B cell (primary cell): ENCODE results near the gene ADGRA1. TPM values are rescaled to one million over a fixed set of nuclear protein-coding genes. Genes with fewer than 3 reads are reported as not detected.

Source experiments
- ATAC-seq: fragments of 200-7000 bp; cut with Tn5 transposase; one replicate; pipeline ENCODE4 v1.10.0; 2021; ENCODE audit warnings: low read depth, mild to moderate bottlenecking, moderate number of reproducible peaks, moderate library complexity
- CTCF ChIA-PET: fragments of 350-600 bp; sonication (Branson Sonifier 250); formaldehyde crosslinking; loops from one replicate; lab custom pipeline; 2021; ENCODE audit warnings: antibody characterized with exemption, inconsistent platforms; lab: Charles Lee
- POLR2A ChIA-PET: fragments of 350-600 bp; sonication (Branson Sonifier 250); formaldehyde crosslinking; loops from one replicate; lab custom pipeline; 2021; ENCODE audit warnings: antibody characterized with exemption; lab: Charles Lee
- DNase-seq: peaks from one replicate; pipeline ENCODE4 v3.0.0; 2013
- H2AFZ ChIP-seq: 2 replicates; pipeline ENCODE4 v1.6.1; 2012; ENCODE audit warnings: mild to moderate bottlenecking, low read depth, low read length; ENCODE audit not compliant: insufficient read depth, poor library complexity, severe bottlenecking
- H3K27ac ChIP-seq, 2 donors: 1 replicate in 1 of 2; 2 replicates in 1 of 2; pipeline ENCODE4 v1.5.1; 2012 to 2013; ENCODE audit warnings: low read length in 2 of 2, mild to moderate bottlenecking in 2 of 2, moderate library complexity in 1 of 2
- H3K27me3 ChIP-seq, 4 experiments: fragments of 200-600 bp in 1 of 4; sonication (generic) in 1 of 4; replicated peaks in 1 of 4; 1 replicate in 2 of 4; 2 replicates in 2 of 4; pipeline versions ENCODE4 v1.6.1 to v1.7.0; 2013 to 2016; ENCODE audit warnings: low read length in 3 of 4, mild to moderate bottlenecking in 2 of 4, mixed read lengths in 1 of 4, moderate library complexity in 1 of 4; ENCODE audit not compliant: insufficient read depth in 4 of 4, control insufficient read depth in 3 of 4; ENCODE audit errors: control extremely low read depth in 1 of 4
- H3K36me3 ChIP-seq, 2 experiments: replicated peaks in 1 of 2; 1 replicate in 1 of 2; 2 replicates in 1 of 2; pipeline versions ENCODE4 v1.6.1 to v1.7.1; 2013; ENCODE audit warnings: low read length in 1 of 2; ENCODE audit not compliant: insufficient read depth in 2 of 2, control insufficient read depth in 1 of 2; ENCODE audit errors: control extremely low read depth in 1 of 2, extremely low read depth in 1 of 2
- H3K4me1 ChIP-seq, 2 donors: fragments of 200-600 bp in 1 of 2; sonication (generic) in 1 of 2; 1 replicate in 1 of 2; 2 replicates in 1 of 2; pipeline versions ENCODE4 v1.5.1 to v1.6.1; 2013 to 2017; ENCODE audit warnings: low read length in 2 of 2; ENCODE audit not compliant: control insufficient read depth in 2 of 2, insufficient read depth in 2 of 2
- H3K4me2 ChIP-seq: replicated peaks from 2 replicates; pipeline ENCODE3; 2012; ENCODE audit warnings: mild to moderate bottlenecking, low read depth, low read length; ENCODE audit not compliant: poor library complexity, severe bottlenecking
- H3K4me3 ChIP-seq, 5 experiments: fragments of 200-600 bp in 1 of 5; sonication (generic) in 1 of 5; 1 replicate in 3 of 5; 2 replicates in 2 of 5; pipeline versions ENCODE4 v1.5.1 to v1.7.0; 2011 to 2016; ENCODE audit warnings: low read length in 4 of 5, mild to moderate bottlenecking in 4 of 5, low read depth in 2 of 5, control low read depth in 1 of 5, moderate library complexity in 1 of 5; ENCODE audit not compliant: insufficient read depth in 1 of 5; ENCODE audit errors: control extremely low read depth in 1 of 5, extremely low read depth in 1 of 5
- H3K79me2 ChIP-seq: fragments of 200-600 bp; sonication (generic); one replicate; pipeline ENCODE4 v1.6.0; 2016; ENCODE audit warnings: low read length; ENCODE audit not compliant: control insufficient read depth, insufficient read depth
- H3K9ac ChIP-seq: fragments of 200-600 bp; sonication (generic); 2 replicates; pipeline ENCODE4 v1.6.1; 2017; ENCODE audit warnings: mild to moderate bottlenecking, low read length, moderate library complexity
- H3K9me3 ChIP-seq, 3 donors: one replicate each; pipeline versions ENCODE4 v1.6.1 to v1.7.1; 2013; ENCODE audit warnings: low read length in 2 of 3; ENCODE audit not compliant: control insufficient read depth in 2 of 3, insufficient read depth in 1 of 3; ENCODE audit errors: control extremely low read depth in 1 of 3
- H4K20me1 ChIP-seq: 2 replicates; pipeline ENCODE4 v1.6.0; 2012; ENCODE audit warnings: mild to moderate bottlenecking, low read length; ENCODE audit not compliant: insufficient read depth, control insufficient read depth, poor library complexity, severe bottlenecking
- H3K27ac Mint-ChIP-seq: one replicate; pipeline ENCODE4 v1.8.0; 2021; ENCODE audit warnings: mixed read lengths
- H3K27me3 Mint-ChIP-seq: one replicate; pipeline ENCODE4 v1.8.0; 2021; ENCODE audit warnings: mixed read lengths
- H3K4me1 Mint-ChIP-seq: one replicate; pipeline ENCODE4 v1.8.0; 2021; ENCODE audit warnings: mixed read lengths
- H3K4me3 Mint-ChIP-seq: one replicate; pipeline ENCODE4 v1.8.0; 2021; ENCODE audit warnings: mixed read lengths
- H3K9me3 Mint-ChIP-seq: one replicate; pipeline ENCODE4 v1.8.0; 2022; ENCODE audit warnings: mixed read lengths; ENCODE audit not compliant: insufficient read depth
- EZH2 ChIP-seq: IDR thresholded peaks from 2 replicates; pipeline ENCODE4 v1.6.1; 2012; ENCODE audit warnings: borderline replicate concordance, low read depth, mild to moderate bottlenecking, moderate library complexity, low read length; ENCODE audit not compliant: insufficient read depth, poor library complexity, severe bottlenecking
- WGBS: methylation state at CpG from one replicate; pipeline ENCODE4 v1.1.5; 2013; ENCODE audit warnings: missing lambda C conversion rate; ENCODE audit not compliant: insufficient coverage; 5-methylcytosine and 5-hydroxymethylcytosine counted together
- intact Hi-C: fragments of 100-400 bp; cut with micrococcal nuclease; formaldehyde crosslinking; loops from one replicate; pipeline ENCODE4 v1.10.0; 2022
- polyA plus RNA-seq: library from polyadenylated mRNA; depleted of rRNA; stranded (reverse); fragments of >200 nt; gene quantifications from 2 replicates; pipeline ENCODE4 v1.2.3, GENCODE V29; 2012
- total RNA-seq, 2 donors: library from RNA; stranded (reverse); fragments of 120-200 nt in 1 of 2; gene quantifications; 1 replicate in 1 of 2; 2 replicates in 1 of 2; pipeline versions ENCODE4 v1.2.3 to v1.2.4, GENCODE V29; 2013 to 2022
- TF ChIP-seq, protein P1 (sequence below): fragments of 200-600 bp; IDR thresholded peaks from one replicate; pipeline ENCODE4 v1.8.0; 2022; ENCODE audit warnings: antibody characterized with exemption, mild to moderate bottlenecking

Gene ADGRA1
- total and polyA plus RNA-seq, 2 donors (not counting 1 experiment from before 2014, with no cell fraction given), result not detected

- no peaks in the 10 kb centered on the region for H3K79me2 ChIP-seq
- H3K27ac ChIP-seq, result no peak overlapping the region
- DNase-seq (no peak), ATAC-seq (no peak)
- no peak for TF ChIP-seq EZH2
- TF ChIP-seq, protein P1, sequence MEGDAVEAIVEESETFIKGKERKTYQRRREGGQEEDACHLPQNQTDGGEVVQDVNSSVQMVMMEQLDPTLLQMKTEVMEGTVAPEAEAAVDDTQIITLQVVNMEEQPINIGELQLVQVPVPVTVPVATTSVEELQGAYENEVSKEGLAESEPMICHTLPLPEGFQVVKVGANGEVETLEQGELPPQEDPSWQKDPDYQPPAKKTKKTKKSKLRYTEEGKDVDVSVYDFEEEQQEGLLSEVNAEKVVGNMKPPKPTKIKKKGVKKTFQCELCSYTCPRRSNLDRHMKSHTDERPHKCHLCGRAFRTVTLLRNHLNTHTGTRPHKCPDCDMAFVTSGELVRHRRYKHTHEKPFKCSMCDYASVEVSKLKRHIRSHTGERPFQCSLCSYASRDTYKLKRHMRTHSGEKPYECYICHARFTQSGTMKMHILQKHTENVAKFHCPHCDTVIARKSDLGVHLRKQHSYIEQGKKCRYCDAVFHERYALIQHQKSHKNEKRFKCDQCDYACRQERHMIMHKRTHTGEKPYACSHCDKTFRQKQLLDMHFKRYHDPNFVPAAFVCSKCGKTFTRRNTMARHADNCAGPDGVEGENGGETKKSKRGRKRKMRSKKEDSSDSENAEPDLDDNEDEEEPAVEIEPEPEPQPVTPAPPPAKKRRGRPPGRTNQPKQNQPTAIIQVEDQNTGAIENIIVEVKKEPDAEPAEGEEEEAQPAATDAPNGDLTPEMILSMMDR, result no peak
- intact Hi-C loops, result no loop called here
- Mint-ChIP-seq H3K27me3 (peaks cover 3% of the 10 kb centered on the region), H3K4me3 (no peak overlapping the region), H3K9me3 (peaks cover 7% of the 10 kb centered on the region), H3K27ac (no peak overlapping the region), H3K4me1 (no peaks in the 10 kb centered on the region)
- H3K9ac ChIP-seq, result no peak overlapping the region
- POLR2A ChIA-PET, result no interaction called here
- no peak overlapping the region for H3K4me3 ChIP-seq
- peaks cover 0 to 3% of the 10 kb centered on the region in 2 donors for H3K4me1 ChIP-seq
- WGBS, result 74% methylated on average over 6 of the region's 8 CpGs
- no peaks in the 10 kb centered on the region for H3K36me3 ChIP-seq
- CTCF ChIA-PET, result no interaction called here
- H3K4me2 ChIP-seq, result no peak overlapping the region
- H2AFZ ChIP-seq, result no peak overlapping the region
- no peaks in the 10 kb centered on the region for H3K27me3 ChIP-seq
- H4K20me1 ChIP-seq, result no peaks in the 10 kb centered on the region
- H3K9me3 ChIP-seq, result peaks cover 0 to 53% (median 0%) of the 10 kb centered on the region in 3 donors
Measured at GRCh38 chr10:133117688-133118071, 30.0 kb downstream of the ADGRA1 start.

DNA sequence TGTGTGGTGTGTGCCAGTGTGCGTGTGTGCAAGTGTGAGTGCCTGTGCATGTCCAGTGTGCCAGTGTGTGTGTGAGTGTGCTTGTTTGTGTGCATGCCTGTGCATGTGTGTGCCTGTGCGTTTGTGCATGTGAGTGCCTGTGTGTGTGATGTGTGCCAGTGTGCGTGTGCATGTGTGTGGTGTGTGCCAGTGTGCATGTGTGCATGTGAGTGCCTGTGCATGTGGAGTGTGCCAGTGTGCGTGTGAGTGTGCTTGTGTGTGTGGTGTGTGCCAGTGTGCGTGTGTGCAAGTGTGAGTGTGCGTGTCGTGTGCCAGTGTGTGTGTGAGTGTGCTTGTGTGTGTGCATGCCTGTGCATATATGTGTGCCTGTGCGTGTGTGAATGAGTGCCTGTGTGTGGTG is 33.8 kb downstream of the ADGRA1 start:
- Histone ChIP-seq H3K36me3 (no peaks in the 10 kb centered on the region), H3K9ac (no peak overlapping the region), H3K79me2 (no peaks in the 10 kb centered on the region), H3K4me1 (peaks cover 0 to 3% of the 10 kb centered on the region in 2 donors), H3K27ac (no peak overlapping the region), H3K27me3 (peaks cover 0 to 22% (median 0%) of the 10 kb centered on the region in 4 experiments), H3K4me3 (no peak overlapping the region), H3K4me2 (no peak overlapping the region), H4K20me1 (no peaks in the 10 kb centered on the region), H2AFZ (no peak overlapping the region), H3K9me3 (peaks cover 0 to 39% (median 0%) of the 10 kb centered on the region in 3 donors)
- POLR2A ChIA-PET, result no interaction called here
- intact Hi-C loops, result no loop called here
- Mint-ChIP-seq H3K27me3 (peaks cover 7% of the 10 kb centered on the region), H3K4me1 (no peaks in the 10 kb centered on the region), H3K4me3 (no peak overlapping the region), H3K9me3 (peaks cover 7% of the 10 kb centered on the region), H3K27ac (no peak overlapping the region)
- no peak for ATAC-seq
- TF ChIP-seq, protein P1, result no peak
- no peak for TF ChIP-seq EZH2
- CTCF ChIA-PET, result no interaction called here
- DNase-seq, result no peak
- 98% methylated on average over 8 of the region's 8 CpGs for WGBS
